Stimulated activated naive CD8-positive, alpha-beta T cell treated with anti-CD3 and anti-CD28 coated beads, Interleukin-15, Interleukin-2, amounts not matched to agents 100 U/mL and 50 U/mL, for 24 hours (primary cell): ENCODE results near the gene PRDM16.

Experiments
- ATAC-seq: fragments of 150-1000 bp; cut with Tn5 transposase; one replicate; pipeline ENCODE4 v1.10.0; 2021
- DNase-seq: peaks from one replicate; pipeline ENCODE4 v3.0.0; 2021

PRDM16 gene

GRCh38 chr1:3209201-3209600 lies 140.2 kb downstream of the PRDM16 start:
- DNase-seq (no peak), ATAC-seq (no peak)

DNA sequence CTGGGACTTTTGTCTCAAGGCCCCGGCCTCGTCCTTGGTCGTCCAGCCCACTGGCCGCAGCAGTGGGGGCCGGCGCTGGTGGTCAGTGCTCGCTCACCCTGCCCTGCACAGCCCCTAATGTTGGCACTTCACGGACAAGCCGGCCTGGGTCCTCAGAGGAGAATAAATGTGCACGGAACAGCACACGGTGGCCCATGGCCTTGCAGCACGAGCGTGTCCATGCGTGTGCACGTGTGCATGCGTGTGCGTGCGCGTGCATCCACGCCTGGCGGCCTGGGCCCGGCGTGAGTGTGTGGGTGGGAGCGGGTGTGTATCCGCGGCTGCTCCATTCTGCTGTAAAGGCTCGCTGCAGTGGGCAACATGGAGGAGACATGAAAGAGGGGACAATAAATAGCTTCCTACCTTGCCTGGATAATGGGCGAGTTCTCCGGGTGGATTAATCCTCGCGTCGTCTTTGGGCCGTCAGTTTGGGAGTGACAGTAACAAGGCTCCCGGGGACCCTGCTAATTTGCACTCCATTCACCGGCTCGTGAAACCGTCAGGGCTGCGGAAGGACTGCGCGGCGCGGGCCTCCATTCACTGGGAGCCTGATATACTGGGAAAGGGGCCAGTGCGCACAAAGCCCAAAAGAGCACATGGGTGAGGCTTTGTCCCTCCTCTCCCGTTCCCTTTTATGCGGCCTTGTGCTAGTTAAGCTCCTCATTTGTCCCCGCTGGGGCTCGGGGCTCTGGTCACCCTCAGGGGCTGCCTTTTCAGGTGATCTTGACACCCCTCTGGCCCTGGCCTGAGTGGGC lies 142.8 kb downstream of the PRDM16 start:
- DNase-seq, result no peak
- no peak for ATAC-seq

DNA sequence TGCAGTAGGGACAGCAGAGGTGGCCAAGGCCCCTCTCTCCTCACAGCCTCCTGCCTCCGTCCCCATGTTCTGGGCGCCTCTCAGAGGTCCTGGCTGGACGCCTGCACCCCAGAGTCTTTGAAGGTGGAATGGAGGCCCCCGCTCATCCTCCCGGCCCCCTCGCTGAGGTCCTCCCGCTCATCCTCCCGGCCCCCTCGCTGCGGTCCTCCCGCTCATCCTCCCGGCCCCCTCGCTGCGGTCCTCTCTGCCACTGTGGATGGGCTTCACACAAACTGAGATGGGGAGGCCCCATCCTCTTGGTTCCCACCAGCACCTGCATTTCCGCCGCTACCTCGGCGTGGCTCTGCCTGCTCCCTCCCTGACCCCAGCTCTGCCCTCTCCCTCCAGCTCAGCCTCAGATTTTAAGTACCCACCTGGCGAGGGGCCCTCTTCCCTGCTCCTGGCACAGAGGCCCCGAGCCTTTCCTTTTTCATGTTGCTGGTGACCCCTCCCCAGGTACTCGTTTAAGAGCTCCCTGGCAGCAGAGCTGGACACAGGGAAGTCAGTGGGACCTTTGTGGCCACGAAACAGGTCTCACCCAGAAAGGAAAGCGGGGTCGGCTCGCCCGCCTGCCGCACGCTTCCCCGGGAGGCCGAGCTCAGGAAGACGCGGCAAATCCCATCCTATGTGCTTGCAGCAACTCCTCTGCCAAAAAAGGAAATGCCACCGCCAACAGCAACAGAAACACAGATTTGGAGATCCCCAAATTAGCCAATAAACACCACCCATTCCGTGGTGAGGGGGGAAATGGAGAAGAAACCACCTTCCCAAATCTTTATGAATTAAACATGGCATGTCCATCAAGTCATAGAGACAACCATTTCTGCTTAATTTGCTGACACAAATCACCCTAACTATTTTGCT lies 143.7 kb downstream of the PRDM16 start:
- DNase-seq (no peak), ATAC-seq (no peak)

GRCh38 chr1:3213730-3214129 lies 144.7 kb downstream of the PRDM16 start:
- no peak for ATAC-seq

DNA sequence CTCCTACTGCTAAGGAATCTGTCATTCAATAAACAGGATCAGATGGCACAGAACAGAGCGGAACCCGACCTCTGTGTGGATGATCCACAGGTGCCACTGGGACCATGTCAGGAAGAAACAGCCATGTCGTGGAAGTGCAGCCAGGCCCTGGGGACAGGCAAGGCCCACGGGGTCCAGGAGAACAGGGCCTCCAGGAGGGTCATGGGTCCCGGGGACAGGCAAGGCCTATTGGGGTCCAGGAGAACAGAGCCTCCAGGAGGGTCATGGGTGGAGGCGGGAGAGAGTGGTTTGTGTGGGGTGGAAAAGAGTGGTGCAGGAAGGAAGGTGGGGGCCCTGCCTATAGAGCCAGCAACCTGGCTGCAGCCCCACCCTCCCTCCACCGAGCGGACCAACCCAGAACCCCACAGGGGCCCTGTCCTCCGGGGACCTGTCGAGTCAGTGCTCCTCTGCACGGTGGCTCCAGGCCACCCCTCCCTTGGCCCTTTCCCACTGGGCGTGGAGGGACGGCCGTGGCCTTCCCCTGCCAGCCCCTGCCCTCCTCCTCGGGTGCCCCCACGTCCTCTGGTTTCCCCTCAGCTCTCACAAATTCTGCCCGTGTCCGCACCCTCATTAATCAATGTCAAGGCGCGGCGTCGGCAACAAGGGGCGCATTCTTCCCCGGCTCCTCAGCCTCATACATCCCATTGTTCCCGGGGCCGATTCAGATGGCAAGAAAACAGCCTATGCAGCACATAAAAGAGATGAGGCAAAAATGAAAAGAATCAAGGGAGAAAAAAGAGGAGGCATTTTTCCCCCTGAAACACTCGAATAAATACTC lies 146.4 kb downstream of the PRDM16 start:
- DNase-seq (no peak), ATAC-seq (no peak)

More at GRCh38 chr1:3213730-3214129, 144.7 kb downstream of the PRDM16 start:
- DNase-seq, result no peak

- DNase-seq, result no peak
- no peak for ATAC-seq
These were observed 147.0 kb downstream of the PRDM16 start for GRCh38 chr1:3216015-3216391.

DNA sequence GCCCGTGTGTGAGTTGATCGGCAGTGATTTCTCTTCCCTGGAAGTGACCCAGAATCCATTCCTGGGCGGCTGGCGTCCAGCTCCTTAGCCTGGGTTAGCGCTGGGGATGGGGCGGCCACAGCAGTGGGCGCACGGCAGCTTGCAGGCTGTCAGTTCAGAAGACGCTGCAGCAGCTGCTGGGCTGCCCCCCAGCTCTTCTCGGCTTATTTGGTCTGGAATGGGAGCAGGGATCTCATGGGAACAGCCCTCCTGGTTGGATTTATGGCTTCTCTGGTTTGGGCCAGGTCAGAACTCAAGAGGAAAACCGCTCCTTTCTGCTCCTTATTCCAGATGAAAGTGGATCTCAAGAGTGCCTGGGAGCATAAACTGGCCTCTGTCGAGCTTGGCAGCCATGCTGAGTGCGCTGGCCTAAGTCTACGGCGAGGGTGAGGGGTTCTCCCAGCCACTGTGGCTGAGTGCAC lies 148.2 kb downstream of the PRDM16 start:
- no peak for DNase-seq
- no peak for ATAC-seq

DNA sequence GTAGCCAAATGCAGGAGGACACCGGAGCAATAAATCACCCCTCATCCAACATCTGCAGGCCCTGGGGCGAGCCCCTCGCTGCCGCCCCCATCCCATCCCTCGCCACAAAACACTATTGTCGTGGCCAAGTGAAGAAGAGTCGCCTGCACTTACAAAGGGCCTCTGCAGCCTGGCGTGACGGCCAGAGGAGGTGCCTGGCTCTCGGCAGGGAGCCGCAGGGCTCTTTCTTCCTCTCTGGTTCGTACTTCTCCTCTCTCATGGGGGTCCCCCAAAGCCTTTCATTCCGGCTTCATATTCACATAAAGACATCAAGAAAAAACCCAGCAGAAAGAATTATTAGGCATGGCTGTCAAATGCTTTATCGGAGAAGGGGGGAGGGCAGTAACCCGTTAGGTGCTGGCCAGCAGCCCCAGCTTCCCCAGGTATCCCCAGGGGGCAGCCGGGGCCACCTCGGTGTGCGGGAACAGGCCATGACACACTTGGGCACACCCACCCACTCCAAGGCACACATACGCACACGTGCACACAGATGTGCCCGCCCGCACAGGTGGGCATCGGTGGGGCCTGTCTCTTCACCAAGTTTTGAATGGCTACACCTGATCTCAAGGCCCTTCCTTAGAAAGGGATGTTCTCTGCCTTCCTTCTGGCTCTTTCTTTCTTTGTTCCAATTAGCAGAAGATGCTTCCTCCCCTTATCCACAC lies 149.1 kb downstream of the PRDM16 start:
- DNase-seq (no peak), ATAC-seq (no peak)

- DNase-seq (no peak), ATAC-seq (no peak)
These were observed 150.2 kb downstream of the PRDM16 start for GRCh38 chr1:3219005-3219790.

DNA sequence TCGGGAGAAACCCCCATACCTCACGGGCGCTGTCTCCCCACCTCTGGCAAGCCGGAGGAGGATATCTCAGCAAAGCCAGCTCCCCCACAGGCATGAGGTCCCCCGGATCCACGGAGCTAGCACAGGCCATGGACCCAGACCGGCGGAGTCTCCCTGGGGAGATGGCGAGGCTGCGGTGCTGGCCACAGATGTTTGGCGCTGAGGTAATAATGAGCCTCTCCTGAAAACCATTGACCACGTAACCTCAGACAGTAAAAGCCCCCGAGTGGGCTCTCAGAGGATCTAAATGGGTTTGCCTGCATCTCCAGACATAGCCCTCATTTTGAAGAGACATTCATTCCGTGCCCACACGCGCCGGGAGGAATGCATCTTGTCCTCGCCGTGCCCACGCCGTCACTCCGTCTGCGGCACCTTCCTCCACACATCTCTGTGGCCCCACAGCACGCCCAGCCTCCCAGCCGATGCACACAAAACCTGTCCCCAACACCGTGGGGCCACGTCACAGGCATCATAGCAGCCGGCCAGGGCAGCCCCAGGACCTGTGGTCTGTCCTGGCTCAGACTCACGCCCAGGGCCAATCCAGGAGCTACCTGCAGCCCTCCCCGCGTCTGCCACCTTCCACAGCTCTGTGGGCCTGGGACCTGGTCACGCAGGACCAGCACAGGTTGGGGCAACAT lies 150.9 kb downstream of the PRDM16 start:
- no peak for ATAC-seq
- no peak for DNase-seq

DNA sequence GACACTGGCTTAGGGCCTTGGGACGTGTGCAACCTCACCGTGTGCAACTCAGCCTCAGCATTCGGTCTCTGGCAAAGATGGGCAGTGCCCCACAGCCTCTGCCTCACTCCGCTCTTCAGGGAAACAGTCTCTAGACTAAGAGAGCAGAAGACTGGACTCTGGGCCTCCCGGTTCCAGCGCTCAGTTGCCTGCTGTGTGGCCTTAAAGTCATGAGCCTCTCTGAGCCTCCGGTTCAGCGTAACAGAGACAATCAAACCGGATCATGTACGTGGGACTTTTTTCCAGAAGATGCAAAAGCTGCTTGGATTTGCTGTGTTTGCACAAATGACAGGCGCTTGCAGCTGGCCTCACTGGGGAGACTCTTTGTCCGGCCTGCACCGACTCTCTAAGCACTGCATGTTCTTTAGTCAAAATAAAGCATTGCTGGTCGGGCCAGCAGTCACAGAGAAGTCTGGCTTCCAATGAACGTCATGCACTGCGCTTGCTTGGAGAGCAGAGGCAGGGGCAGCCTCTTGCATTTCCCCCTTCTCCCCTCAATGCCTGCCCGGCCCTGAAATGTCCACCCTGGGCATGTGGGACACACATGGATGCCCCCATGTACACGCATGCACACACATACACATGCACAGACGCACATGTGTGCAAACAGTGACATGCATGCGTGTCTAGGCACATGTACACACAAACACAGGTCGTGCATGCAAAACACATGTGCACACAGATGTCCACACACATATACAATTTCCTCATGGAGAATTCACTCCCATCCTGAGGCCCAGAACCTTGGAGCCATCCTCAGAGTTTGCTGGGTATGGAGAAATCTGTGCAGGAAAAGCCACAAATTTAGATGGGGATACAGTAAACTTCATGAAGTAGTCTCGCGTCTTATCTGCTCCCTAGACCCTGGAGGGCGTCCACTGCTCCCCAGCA lies 152.4 kb downstream of the PRDM16 start:
- ATAC-seq (no peak), DNase-seq (no peak)

- no peak for DNase-seq
- ATAC-seq, result no peak
These were observed 153.2 kb downstream of the PRDM16 start for GRCh38 chr1:3222042-3222692.

GRCh38 chr1:3225661-3226060 lies 156.7 kb downstream of the PRDM16 start:
- ATAC-seq (no peak), DNase-seq (no peak)

DNA sequence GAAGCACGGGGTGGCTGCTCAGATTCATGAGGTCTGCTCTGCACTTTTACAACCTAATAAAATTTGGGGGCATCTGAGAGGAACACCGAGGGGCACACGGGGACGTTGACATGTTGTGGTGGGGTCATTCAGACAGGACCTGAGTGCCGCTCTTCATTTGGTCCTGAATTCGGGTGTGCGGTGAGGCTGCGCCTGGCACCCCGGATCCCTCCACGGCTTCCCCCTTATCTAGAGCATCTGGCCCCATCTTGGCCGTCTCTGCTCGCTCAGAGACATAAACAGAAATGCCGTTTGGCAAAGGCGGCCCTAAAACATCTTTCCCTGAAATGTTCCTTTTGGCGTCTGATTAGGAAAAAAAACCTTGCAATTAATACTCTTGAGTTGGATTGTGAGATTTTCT lies 157.2 kb downstream of the PRDM16 start:
- ATAC-seq (no peak), DNase-seq (no peak)

- DNase-seq, result no peak
- no peak for ATAC-seq
These were observed 157.8 kb downstream of the PRDM16 start for GRCh38 chr1:3226701-3227350.

GRCh38 chr1:3227351-3227704 lies 158.3 kb downstream of the PRDM16 start:
- DNase-seq, result no peak

DNA sequence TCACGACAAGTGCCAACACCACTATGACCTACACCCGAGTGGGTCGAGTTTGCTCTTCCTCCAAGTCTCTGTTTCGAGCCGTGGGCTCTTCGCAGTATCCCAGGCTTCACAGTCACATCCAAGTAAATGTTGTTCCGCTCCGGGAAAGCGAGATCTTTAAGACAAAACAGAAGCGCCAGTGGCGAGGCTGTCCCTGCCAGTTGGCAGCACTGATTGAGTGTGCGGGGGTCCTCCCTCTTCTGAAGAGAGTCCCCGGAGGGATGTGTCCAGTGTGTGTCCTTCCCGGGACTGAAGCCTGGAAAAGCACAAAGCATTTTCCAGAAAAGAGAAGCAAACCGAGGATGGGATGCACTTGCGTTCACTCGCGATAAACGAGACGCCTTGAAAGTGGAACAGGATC lies 158.9 kb downstream of the PRDM16 start:
- no peak for DNase-seq
- no peak for ATAC-seq

More at GRCh38 chr1:3227351-3227704, 158.3 kb downstream of the PRDM16 start:
- ATAC-seq, result no peak

- DNase-seq (no peak), ATAC-seq (no peak)
These were observed 160.2 kb downstream of the PRDM16 start for GRCh38 chr1:3229081-3229725.
